ENCODE results near the gene SASS6.

SASS6 gene

DNA sequence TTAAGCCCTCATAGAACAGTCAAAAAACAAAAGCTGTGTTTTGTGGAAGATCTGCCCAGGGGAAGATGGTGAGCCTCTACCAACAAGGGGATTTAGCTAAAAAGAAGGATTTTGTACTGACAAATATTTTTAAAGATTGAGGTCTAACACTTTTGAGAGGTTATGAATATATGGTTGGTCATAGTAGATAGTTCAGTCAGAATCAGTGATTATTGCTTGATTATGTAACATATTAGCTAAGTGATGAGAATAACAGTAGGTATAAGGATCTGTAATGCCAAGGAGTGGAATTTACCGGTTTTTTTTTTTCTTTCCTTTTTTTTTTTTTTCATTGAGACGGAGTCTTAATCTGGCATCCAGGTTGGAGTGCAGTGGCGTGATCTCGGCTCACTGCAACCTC lies 79.0 kb downstream of the SASS6 start:
- Histone ChIP-seq H2AFZ (ENCODE audit: low read depth, low read length) (no peak overlapping the region), H3K23ac (ENCODE audit: low read length in 2 of 2) (no peak overlapping the region), H2BK120ac (ENCODE audit: low read depth, low read length) (no peak overlapping the region), H3K4me2 (ENCODE audit: low read length, poor library complexity, severe bottlenecking) (no peak overlapping the region), H3K4me3 (ENCODE audit: insufficient read depth in 1 of 2, low read depth in 1 of 2, low read length in 2 of 2) (no peak overlapping the region), H3K27me3 (ENCODE audit: control insufficient read depth in 1 of 2, insufficient read depth in 1 of 2, low read length in 2 of 2) (no peaks in the 10 kb centered on the region), H3K9ac (ENCODE audit: low read length) (no peak overlapping the region), H3K79me1 (replicated peaks; ENCODE audit: low read length, poor library complexity, severe bottlenecking) (peaks cover 17% of the 10 kb centered on the region), H2BK12ac (ENCODE audit: low read length in 2 of 2) (no peak overlapping the region), H3K18ac (ENCODE audit: low read depth in 1 of 2, low read length in 2 of 2) (no peak overlapping the region), H3K4me1 (ENCODE audit: control insufficient read depth, insufficient read depth, low read depth, low read length) (no peaks in the 10 kb centered on the region), H4K8ac (ENCODE audit: low read length) (no peak overlapping the region), H4K91ac (ENCODE audit: low read length) (no peak overlapping the region), H2BK5ac (ENCODE audit: low read depth, low read length, poor library complexity, severe bottlenecking) (no peak overlapping the region), H3K36me3 (ENCODE audit: control insufficient read depth in 1 of 2, insufficient read depth in 2 of 2, low read depth in 1 of 2, low read length in 2 of 2) (peaks cover 3 to 33% of the 10 kb centered on the region in 2 experiments), H2AK5ac (ENCODE audit: low read length, severe bottlenecking) (no peak overlapping the region), H2BK15ac (ENCODE audit: low read depth, poor library complexity, severe bottlenecking) (no peak overlapping the region), H3K14ac (ENCODE audit: low read length in 2 of 2) (no peak overlapping the region), H3K27ac (ENCODE audit: low read length, poor library complexity, severe bottlenecking) (no peak overlapping the region), H3K4ac (ENCODE audit: low read depth in 1 of 2, low read length in 2 of 2) (no peak overlapping the region), H3K9me3 (ENCODE audit: control insufficient read depth, low read length) (no peaks in the 10 kb centered on the region)
- WGBS = 98% methylated on average over 4 of the region's 4 CpGs
- no peak for DNase-seq

DNA sequence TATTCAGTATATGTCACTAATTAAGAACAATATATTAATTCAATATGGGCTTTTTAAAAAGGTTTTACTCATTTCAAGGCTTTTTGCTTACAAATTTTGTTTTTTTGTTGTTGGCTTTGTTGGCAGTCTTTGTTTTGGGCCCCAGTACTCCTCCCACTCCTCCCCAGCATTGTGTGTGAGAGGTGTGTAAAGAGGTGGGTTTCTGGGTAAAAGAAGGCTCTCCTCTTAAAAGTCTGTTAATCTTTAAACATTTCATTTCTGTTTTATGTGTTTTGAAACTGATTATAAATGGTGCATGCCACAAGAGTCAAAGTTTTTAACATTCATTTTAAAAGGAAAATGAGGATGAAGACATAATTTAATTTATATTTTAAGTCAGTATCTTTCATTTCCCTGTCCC lies 79.6 kb downstream of the SASS6 start:
- peaks cover 17% of the 10 kb centered on the region for H3K79me1 ChIP-seq (replicated peaks; ENCODE audit: low read length, poor library complexity, severe bottlenecking)
- no peak overlapping the region for H2AK5ac ChIP-seq (ENCODE audit: low read length, severe bottlenecking)
- no peak overlapping the region for H4K8ac ChIP-seq (ENCODE audit: low read length)
- DNase-seq = no peak
- no peak overlapping the region for H2BK5ac ChIP-seq (ENCODE audit: low read depth, low read length, poor library complexity, severe bottlenecking)
- no peak overlapping the region for H2BK15ac ChIP-seq (ENCODE audit: low read depth, poor library complexity, severe bottlenecking)
- no peak overlapping the region for H2BK12ac ChIP-seq (ENCODE audit: low read length in 2 of 2)
- no peak overlapping the region for H3K27ac ChIP-seq (ENCODE audit: low read length, poor library complexity, severe bottlenecking)
- H2AFZ ChIP-seq (ENCODE audit: low read depth, low read length) = no peak overlapping the region
- no peak overlapping the region for H3K4me3 ChIP-seq (ENCODE audit: insufficient read depth in 1 of 2, low read depth in 1 of 2, low read length in 2 of 2)
- H3K18ac ChIP-seq (ENCODE audit: low read depth in 1 of 2, low read length in 2 of 2) = no peak overlapping the region
- H3K36me3 ChIP-seq (ENCODE audit: control insufficient read depth in 1 of 2, insufficient read depth in 2 of 2, low read depth in 1 of 2, low read length in 2 of 2) = peaks cover 3 to 27% of the 10 kb centered on the region in 2 experiments
- H3K14ac ChIP-seq (ENCODE audit: low read length in 2 of 2) = no peak overlapping the region
- no peaks in the 10 kb centered on the region for H3K27me3 ChIP-seq (ENCODE audit: control insufficient read depth in 1 of 2, insufficient read depth in 1 of 2, low read length in 2 of 2)
- H3K4ac ChIP-seq (ENCODE audit: low read depth in 1 of 2, low read length in 2 of 2) = no peak overlapping the region
- no peak overlapping the region for H4K91ac ChIP-seq (ENCODE audit: low read length)
- H2BK120ac ChIP-seq (ENCODE audit: low read depth, low read length) = no peak overlapping the region
- no peak overlapping the region for H3K4me2 ChIP-seq (ENCODE audit: low read length, poor library complexity, severe bottlenecking)
- no peaks in the 10 kb centered on the region for H3K4me1 ChIP-seq (ENCODE audit: control insufficient read depth, insufficient read depth, low read depth, low read length)
- H3K9ac ChIP-seq (ENCODE audit: low read length) = no peak overlapping the region
- no peak overlapping the region for H3K23ac ChIP-seq (ENCODE audit: low read length in 2 of 2)
- H3K9me3 ChIP-seq (ENCODE audit: control insufficient read depth, low read length) = no peaks in the 10 kb centered on the region

DNA sequence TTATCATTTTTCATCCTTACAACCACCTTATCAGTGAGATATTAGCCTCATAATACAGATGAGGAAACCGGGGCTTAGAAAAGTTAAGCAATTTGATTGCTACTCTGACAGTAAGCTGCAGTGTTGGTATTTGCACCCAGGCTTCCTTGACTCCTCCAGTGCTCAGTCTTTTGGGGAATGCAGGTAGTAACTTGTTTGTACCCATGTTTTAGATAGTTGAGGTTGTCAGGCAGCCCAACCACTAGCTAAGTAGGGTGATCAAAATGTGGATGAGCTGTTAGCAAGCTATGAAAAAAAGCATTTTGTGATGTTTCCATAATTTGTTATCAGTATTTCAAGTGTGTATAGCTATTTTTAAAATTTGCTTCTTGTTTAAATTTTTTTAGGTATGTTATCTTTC lies 80.8 kb downstream of the SASS6 start:
- no peak overlapping the region for H3K14ac ChIP-seq (ENCODE audit: low read length in 2 of 2)
- H3K23ac ChIP-seq (ENCODE audit: low read length in 2 of 2) = no peak overlapping the region
- H3K4me1 ChIP-seq (ENCODE audit: control insufficient read depth, insufficient read depth, low read depth, low read length) = no peaks in the 10 kb centered on the region
- H2BK15ac ChIP-seq (ENCODE audit: low read depth, poor library complexity, severe bottlenecking) = no peak overlapping the region
- WGBS = 97% methylated on average over 1 of the region's 1 CpG
- H3K18ac ChIP-seq (ENCODE audit: low read depth in 1 of 2, low read length in 2 of 2) = no peak overlapping the region
- H4K8ac ChIP-seq (ENCODE audit: low read length) = no peak overlapping the region
- peaks cover 12% of the 10 kb centered on the region for H3K79me1 ChIP-seq (replicated peaks; ENCODE audit: low read length, poor library complexity, severe bottlenecking)
- H3K36me3 ChIP-seq (ENCODE audit: control insufficient read depth in 1 of 2, insufficient read depth in 2 of 2, low read depth in 1 of 2, low read length in 2 of 2) = peaks cover 3 to 18% of the 10 kb centered on the region in 2 experiments
- no peak overlapping the region for H2BK12ac ChIP-seq (ENCODE audit: low read length in 2 of 2)
- H3K4me3 ChIP-seq (ENCODE audit: insufficient read depth in 1 of 2, low read depth in 1 of 2, low read length in 2 of 2) = no peak overlapping the region
- no peak overlapping the region for H2AFZ ChIP-seq (ENCODE audit: low read depth, low read length)
- no peak overlapping the region for H3K9ac ChIP-seq (ENCODE audit: low read length)
- no peak overlapping the region for H2BK5ac ChIP-seq (ENCODE audit: low read depth, low read length, poor library complexity, severe bottlenecking)
- no peak overlapping the region for H3K4me2 ChIP-seq (ENCODE audit: low read length, poor library complexity, severe bottlenecking)
- no peak for DNase-seq
- H2AK5ac ChIP-seq (ENCODE audit: low read length, severe bottlenecking) = no peak overlapping the region
- no peak overlapping the region for H3K4ac ChIP-seq (ENCODE audit: low read depth in 1 of 2, low read length in 2 of 2)
- no peak overlapping the region for H2BK120ac ChIP-seq (ENCODE audit: low read depth, low read length)
- no peak overlapping the region for H4K91ac ChIP-seq (ENCODE audit: low read length)
- no peaks in the 10 kb centered on the region for H3K9me3 ChIP-seq (ENCODE audit: control insufficient read depth, low read length)
- H3K27ac ChIP-seq (ENCODE audit: low read length, poor library complexity, severe bottlenecking) = no peak overlapping the region
- no peaks in the 10 kb centered on the region for H3K27me3 ChIP-seq (ENCODE audit: control insufficient read depth in 1 of 2, insufficient read depth in 1 of 2, low read length in 2 of 2)

DNA sequence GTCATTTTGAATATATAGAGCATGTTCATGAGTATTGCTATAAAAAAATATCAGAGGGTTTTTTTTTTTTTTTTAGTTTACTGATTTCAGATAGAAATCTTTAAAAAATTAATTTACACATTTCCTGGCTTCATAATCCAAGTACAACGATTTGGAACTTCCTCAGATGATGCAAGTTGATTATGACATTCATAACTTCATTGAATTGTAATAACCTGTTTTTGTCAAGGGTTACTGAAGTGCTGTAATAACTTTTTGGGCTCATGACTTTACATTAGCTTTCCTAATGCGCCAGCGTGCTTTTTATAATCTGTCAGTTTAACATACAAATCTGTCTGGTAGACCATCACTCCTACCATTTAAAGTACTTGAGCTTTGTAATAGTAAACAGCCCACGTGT lies 81.3 kb downstream of the SASS6 start:
- Histone ChIP-seq H2BK12ac (ENCODE audit: low read length in 2 of 2) (no peak overlapping the region), H3K4me1 (ENCODE audit: control insufficient read depth, insufficient read depth, low read depth, low read length) (no peaks in the 10 kb centered on the region), H3K4ac (ENCODE audit: low read depth in 1 of 2, low read length in 2 of 2) (no peak overlapping the region), H4K91ac (ENCODE audit: low read length) (no peak overlapping the region), H3K23ac (ENCODE audit: low read length in 2 of 2) (no peak overlapping the region), H3K9ac (ENCODE audit: low read length) (no peak overlapping the region), H3K9me3 (ENCODE audit: control insufficient read depth, low read length) (no peaks in the 10 kb centered on the region), H4K8ac (ENCODE audit: low read length) (no peak overlapping the region), H2AFZ (ENCODE audit: low read depth, low read length) (no peak overlapping the region), H3K27ac (ENCODE audit: low read length, poor library complexity, severe bottlenecking) (no peak overlapping the region), H2BK120ac (ENCODE audit: low read depth, low read length) (no peak overlapping the region), H2AK5ac (ENCODE audit: low read length, severe bottlenecking) (no peak overlapping the region), H3K4me2 (ENCODE audit: low read length, poor library complexity, severe bottlenecking) (no peak overlapping the region), H2BK5ac (ENCODE audit: low read depth, low read length, poor library complexity, severe bottlenecking) (no peak overlapping the region), H3K79me1 (replicated peaks; ENCODE audit: low read length, poor library complexity, severe bottlenecking) (peaks cover 12% of the 10 kb centered on the region), H3K36me3 (ENCODE audit: control insufficient read depth in 1 of 2, insufficient read depth in 2 of 2, low read depth in 1 of 2, low read length in 2 of 2) (peaks cover 3 to 17% of the 10 kb centered on the region in 2 experiments), H2BK15ac (ENCODE audit: low read depth, poor library complexity, severe bottlenecking) (no peak overlapping the region), H3K18ac (ENCODE audit: low read depth in 1 of 2, low read length in 2 of 2) (no peak overlapping the region), H3K4me3 (ENCODE audit: insufficient read depth in 1 of 2, low read depth in 1 of 2, low read length in 2 of 2) (no peak overlapping the region), H3K27me3 (ENCODE audit: control insufficient read depth in 1 of 2, insufficient read depth in 1 of 2, low read length in 2 of 2) (no peaks in the 10 kb centered on the region), H3K14ac (ENCODE audit: low read length in 2 of 2) (no peak overlapping the region)
- no peak for DNase-seq
- 100% methylated on average over 2 of the region's 4 CpGs for WGBS
